GM19452 (cell line): Measurements from ENCODE around the gene TLL1.

Experiments
- ATAC-seq: cut with Tn5 transposase; IDR thresholded peaks from one replicate; pipeline ENCODE4 v1.9.1; 2021; ENCODE audit not compliant: unreplicated experiment

The TLL1 gene

DNA sequence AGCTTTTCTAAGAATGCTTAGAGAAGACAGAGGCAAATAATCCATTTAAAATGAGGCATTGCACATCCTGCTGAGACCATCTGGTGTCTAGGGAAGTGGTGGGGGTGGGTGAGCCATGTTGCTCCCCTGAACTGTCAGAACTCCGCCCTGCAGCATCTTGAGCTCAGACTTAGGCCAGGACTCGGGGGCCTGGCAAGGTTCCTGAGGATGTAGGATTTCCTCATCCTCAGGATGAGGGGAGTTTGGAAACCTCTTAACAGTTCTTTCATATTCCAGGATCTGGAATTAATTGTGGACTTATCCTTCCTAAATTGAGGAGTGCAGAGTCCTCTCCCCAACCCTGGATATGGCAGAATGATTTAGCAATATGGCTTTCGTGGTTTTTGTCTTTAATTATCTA, 6.6 kb downstream of the TLL1 start:
- ATAC-seq = no peak

DNA sequence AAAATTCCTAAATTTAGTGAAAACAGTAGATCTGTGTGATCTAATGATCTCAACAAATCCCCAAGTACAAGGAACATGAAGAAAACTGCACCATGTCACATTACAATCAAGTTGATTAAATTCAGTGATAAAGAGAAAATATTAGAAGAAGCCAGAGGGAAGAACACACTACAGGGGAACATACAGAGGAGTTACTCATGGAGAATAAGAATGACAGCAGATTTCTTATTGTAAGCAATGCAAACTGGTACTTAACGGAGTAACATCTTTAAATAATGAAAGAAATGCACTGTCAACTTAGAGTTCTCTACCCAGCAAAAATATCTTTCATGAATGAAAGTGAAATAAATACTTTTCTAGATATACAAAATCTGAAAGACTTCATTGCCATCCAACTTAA, 21.1 kb downstream of the TLL1 start:
- ATAC-seq = no peak

DNA sequence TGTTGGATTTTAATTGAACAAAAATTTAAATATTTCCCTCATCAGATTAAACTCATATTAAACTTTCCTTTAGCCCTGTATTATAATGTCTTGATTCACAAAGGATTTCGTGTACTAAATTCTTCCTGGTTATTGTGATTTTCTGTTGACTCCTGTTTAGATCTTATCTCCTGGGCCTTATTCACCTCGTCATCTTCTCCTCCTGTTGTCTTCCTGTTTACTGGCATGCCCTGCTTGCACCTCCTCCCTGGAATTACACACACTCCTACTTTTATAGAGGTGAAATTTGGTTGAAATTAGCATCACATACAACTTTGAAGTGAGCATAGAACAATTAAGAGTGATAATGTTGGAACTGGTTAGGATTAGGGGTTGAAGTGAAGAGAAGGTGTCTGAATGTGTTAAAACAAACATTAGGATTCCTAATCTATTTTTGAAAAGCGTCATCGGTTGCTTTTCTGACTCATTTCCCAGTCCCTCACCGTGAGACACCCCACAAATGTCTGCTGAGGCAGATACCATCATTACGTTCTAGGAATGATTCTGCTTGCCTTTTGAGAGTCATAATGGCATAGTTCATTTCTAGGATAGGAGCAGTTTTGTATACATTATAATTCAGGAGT, 32.5 kb downstream of the TLL1 start:
- ATAC-seq = no peak

DNA sequence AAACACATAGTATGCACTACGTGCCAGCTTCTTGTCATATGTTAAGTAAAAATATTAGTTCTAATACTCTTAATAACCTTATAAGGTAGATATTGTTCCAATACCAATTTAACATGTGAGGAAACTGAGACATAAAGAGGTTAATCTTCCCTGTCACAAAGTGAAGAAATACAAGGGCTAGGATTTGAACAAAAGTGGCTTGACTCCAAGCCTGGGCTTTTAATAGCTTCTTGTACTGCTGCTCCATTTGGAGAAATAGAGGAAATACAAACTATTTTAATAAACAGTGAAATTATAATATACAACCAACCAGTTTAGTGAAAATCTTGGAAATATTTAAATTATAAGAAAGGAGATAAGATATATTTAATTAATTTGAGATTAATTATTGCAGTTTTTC, 33.2 kb downstream of the TLL1 start:
- no peak for ATAC-seq

DNA sequence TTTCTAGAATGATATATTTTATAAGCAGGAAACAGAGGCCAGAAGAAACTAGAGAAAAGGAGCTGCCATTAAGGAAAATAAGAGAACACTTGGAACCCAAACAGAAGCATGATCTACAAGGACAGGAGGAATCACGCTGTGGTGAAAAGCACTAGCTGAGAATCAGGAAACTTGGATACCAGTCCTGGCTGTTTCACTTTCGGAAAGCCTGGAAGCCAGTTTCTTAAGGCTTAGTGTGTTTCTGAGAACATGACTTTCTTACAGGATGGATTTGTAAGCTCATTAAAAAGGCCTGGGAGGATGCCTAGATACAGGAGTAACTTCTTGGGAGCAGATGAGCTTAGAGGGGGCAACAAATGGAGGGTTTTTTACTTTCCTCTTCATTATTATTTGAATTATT, 36.9 kb downstream of the TLL1 start:
- no peak for ATAC-seq

DNA sequence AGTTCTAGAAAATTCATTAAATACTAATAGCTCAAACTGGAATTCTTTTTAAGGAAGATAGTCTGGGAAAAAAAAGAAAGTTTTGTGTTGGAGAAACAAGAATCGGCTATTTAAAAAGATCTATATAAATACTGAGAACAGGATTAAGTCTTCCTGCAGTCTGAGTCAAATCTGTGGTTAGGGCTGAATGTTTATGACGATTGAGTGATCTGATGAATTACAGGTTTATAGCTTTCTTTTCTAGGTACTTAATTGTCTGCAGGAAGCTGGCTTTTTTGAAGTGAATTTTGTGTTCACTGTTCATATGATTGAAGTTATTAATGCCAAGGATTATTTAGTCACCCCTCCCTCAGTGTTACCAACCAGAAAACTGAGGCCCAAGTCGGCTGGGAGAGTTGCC, 42.2 kb downstream of the TLL1 start:
- no peak for ATAC-seq

DNA sequence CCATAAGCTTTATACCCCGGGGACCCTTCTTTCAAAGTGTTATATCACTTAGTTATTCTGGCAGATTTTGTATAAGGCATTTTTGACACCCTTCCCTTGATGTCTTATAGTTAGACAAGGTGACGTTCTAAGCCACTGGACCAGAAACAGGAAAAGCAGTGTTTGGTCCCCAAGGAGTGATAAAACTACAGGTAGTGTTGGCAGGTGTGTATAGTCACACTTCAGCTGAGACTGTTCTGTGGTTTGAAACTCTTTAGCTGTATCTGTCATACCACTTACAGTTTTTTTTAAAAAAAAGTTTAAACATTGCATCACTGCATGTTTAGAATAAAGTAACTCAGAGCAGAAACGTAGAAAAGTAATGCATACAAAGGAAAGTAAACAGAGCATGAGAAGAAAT, 48.5 kb downstream of the TLL1 start:
- ATAC-seq = no peak

DNA sequence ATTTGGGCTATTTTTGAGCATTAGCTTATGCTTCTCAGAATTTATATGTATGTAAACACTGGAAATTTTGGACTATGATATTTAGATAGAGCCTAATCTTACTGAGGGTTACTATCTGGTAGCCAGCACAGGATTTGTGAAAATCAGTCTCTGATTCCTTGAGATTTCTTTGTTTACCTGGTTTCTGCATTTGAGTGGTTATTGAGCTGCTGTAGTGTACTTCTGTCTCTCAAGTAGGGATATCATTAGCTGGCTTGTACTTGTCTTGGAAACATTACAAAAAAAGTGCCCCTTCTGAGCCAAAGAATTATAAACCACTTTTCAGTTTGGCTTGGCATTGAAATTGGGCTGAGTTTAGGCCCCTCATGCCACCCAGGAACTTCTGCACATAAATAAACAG, 49.7 kb downstream of the TLL1 start:
- no peak for ATAC-seq

DNA sequence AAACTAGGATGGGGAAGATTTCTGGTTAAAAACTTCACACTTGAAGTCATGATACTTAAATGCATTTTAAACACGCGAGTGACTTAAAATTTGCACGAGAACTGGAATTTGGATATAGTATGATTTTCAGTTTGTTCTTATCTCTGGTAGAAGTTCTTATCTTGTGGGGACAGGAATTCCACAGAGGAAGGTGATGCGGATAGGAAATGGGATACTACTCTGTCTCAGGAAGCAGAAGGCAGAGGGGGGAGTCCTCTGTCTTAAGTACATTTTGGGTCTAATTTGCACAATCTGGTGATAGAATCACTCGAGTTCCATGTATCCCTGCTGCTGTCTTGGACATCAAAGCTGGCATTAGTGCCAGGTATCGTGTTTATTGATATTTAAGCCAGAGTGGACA, 53.3 kb downstream of the TLL1 start:
- no peak for ATAC-seq

DNA sequence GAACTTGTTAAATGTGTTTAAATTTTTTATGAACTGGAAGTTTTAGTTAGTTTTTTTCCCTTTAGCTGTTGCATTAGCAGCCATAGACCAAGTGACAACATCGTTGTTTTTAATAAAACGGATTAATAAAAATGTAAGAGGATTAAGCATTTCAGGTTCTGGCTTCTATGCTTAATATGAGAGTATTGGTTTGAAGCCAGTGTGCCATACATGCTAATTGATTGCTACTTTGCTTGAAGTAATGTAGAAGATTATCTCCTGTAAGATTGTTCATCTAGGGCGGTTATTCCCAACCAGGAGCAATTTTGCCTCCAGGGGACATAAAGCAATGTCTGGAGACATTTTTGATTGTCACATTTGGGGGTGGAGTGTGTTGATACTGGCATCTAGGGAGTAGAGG, 54.3 kb downstream of the TLL1 start:
- ATAC-seq = no peak

DNA sequence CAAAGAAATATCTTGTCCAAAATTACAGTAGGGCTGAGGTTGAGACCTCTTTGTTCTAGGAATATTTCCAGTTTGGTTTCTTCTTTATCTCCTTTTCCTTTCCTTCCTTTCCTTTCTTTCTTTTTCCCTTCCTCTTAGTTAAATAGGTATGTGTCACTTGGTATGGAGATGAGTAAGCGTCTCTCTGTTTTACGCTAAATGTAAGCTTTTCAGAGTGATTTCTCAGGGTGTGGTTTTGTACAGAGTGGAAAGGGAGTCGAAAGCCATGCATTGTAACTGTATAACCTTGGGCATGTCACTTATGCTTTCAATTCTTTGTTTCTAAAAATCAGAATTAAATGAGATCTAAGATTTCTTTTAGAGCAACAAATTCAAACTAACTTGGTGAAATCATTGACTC, 54.8 kb downstream of the TLL1 start:
- ATAC-seq = no peak

DNA sequence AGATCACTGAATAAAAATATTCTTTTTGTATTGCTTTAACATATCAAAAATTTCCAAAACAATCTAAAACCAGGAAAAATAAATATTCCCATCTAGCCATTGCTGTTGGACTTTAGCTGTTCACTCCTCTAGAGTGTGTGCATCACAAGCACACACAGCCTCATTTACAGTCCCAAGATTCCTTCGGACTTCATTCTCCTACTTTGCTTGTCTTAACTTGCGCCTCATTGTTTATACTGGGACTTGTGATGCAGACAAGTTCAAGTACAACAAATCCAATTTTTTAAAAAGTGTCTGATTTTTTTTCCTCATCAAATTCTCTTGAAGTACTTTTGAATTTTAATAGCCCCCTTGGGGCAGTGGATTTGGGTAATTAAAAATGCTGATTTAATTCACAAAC, 55.6 kb downstream of the TLL1 start:
- no peak for ATAC-seq

DNA sequence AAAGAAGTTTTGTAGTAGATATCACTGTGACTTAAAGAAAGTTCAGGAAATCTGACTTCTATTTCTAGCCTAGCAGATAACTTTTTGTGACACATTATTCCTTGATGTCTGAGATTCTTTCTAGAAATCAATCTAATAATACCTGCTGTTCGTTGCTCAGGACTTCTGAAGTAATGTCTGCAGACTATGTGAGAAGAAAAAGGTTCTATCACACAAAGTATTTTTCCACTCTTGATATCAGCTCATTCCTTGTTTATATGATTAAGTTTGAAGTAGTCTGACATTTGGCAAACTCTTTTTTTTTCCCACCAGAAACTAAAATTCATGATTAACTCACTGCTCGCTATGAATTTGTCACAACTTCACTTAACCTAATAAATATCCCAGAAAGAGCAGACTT, 56.6 kb downstream of the TLL1 start:
- no peak for ATAC-seq

DNA sequence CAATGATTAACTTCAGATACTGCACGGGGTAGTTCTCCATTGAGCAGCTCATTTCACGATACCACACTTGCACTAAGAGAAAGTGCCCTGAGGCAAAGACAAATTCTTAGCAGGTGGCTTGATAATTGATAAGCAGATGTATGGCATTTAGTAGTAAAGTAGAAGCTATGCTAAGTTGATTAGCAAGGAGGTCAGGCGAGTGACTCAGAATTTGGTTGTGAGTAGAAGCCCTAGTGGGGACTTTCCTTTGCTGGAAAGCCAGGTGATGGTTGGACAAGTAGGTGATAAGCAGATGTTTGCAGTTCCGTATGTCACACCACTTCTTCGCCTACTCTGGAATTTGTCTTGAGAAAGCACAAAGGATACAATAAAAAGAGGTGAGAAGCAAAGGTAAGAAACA, 58.7 kb downstream of the TLL1 start:
- ATAC-seq = no peak

DNA sequence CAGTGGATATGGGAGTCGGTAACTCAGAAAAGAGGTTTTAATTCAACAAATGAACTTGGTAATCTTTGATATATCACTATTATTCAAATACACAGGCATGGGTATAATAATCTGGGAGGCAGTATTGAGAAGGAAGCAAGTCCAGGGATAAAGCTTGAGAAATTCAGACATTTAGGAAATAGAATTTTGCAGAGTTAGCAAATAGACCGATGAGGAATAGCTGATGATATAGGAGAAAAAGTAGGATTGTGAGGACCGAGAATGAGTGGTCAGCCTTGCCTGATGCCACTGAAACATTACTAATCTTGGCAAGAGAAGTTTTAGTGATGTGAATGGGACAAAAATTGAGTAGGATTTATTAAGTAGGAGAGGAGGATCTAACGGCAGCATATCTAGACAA, 71.9 kb downstream of the TLL1 start:
- ATAC-seq = no peak

DNA sequence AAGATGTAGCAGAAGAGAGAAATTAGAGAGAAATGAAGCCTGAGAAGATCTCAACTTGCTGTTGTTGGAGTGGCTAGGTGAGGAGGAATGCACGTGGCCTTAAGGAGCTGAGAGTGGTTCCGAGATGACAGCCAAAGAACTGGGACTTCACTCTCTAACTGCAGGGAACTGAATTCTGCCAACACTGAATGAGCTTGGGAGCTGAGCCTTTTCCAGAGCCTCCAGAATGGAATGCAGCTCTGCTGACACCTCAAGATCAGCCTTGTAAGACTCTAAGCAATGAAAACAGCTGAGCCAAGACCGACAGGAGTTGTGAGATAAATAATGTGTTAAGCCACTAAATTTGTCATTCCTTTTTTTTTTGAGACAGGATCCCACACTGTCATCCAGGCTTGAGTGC, 73.0 kb downstream of the TLL1 start:
- no peak for ATAC-seq

DNA sequence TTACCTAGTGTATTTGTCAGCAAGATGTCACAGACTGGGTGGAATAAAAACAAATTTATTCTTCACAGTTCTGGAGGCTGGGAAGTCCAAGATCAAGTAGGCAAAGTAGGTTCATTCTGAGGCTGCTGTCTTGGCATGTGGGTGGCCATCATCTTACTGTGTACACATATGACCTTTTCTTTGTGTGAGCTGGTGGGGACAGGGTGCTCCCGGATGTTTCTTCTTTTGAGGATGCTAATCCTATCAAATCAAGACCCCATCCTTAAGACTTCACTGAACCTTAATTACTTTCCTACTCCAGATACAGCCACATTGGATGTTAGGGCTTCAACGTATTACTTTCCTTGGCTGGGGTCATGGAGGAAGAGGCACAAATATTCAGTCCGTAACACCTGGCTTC, 74.0 kb downstream of the TLL1 start:
- ATAC-seq = no peak

DNA sequence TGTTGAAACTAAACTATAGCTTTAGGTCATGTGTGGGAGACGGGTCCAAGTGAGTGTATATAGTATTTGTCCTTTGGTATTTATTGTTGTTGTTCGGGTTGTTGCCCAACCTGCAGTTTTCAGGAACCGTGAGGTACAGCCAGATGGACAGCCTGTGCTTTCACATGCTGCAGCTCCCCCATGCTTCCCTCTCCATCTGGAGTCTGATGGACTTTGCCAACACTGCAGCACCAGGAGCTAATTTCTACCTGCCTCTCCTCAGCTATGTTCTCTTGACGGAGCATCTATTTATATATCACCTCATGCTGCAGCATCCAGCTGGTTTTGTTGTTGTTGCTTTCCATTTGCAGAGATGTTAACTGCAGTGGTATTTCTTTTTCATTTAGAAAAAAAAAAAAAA, 80.1 kb downstream of the TLL1 start:
- no peak for ATAC-seq

DNA sequence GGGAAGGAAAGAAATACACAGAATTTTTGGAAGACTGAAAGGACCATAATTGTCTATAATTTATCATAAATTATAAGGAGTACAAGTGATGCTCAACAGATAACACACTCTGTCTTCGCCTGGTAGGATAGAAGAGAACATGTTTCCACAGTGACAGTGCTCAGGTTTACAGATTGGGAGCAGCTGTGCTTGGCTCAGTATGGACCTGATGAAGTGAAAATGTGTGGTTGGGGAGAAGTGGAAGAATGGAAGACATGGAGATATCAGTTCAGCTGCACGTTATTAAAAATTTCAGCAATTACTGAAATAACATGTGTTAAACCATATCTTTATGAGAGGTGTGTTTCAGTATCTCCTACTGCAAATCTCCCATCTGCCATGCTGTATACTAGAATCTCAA, 90.6 kb downstream of the TLL1 start:
- no peak for ATAC-seq

DNA sequence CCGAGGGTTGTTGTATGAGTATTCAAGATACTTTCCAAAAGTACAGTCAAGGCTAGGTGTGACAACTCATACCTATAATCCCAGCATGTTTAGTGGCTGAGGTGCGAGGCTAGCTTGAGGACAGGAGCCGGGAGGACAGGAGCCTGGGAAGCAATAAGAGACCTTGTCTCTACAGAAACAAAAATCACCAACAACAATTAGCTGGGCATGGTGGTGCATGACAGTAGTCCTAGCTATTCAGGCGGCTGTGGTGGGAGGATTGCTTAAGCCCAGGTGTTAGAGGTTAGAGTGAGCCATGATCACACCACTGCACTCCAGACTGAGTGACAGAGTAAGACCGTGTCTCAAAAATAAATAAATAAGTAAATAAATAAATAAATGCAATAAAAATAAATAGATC, 91.6 kb downstream of the TLL1 start:
- no peak for ATAC-seq

DNA sequence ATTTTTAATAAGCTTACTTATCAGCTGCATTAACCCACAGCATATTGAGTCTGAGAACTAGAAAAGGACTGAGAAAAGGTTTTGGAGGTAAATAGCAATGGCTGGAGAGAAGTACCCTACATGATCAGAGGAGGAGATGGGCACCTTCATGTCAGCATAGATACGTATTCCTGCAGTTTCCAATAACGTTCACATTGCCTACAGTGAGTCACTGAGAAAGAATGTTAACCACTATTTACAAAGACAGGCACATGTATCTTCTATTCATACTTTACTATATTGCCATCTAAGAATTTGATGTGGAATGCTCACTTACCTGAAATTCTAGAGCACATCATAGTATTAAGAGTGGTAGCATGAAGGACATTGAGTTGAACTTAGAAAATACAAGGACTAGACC, 92.5 kb downstream of the TLL1 start:
- no peak for ATAC-seq

DNA sequence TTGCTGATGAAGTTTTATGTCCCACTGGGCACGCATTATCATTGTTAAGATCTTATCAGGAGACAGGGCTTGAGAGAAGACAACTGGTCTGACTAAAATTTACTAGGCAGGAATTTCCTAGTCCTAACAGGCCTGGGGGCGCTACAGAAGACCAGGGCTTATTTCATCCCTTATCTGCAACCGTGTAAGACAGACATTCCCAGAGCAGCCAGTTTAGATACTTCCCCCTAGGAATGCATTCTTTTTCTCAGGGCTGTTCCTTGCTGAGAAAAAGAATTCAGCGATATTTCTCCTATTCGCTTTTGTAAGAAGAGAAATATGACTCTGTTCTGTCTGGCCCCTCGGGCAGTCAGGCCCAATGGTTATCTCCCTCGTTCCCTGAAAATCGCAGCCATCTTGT, 93.8 kb downstream of the TLL1 start:
- ATAC-seq = no peak

DNA sequence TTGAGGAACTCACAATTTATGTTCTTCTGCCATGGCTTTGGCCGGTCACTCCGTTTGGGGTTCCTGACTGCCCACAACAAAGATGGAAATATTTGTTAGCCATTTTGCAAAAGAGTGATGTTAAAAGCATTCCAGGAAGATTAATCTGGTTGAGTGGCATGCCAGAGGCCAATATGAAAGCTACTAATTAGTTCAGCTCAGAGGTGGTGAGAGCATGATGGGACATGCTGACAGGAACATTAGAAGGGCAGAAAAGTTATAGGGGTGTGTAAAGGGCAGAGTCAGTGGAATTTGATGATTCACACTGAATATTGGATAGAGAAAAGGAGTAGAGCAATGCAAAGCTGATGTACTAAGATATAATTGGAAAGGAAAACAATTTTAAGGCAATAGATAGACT, 94.4 kb downstream of the TLL1 start:
- no peak for ATAC-seq
